ENCODE measurements around the gene FBXO24.
A peak's percentile ranks its signal among the peaks of the same experiment; 100 is the strongest.
"Not testable (repeated sequence)": the region's sequence is repeated elsewhere in the genome, so short reads cannot be mapped to it uniquely, and the experiment has no call there.

FBXO24 gene

GRCh38 chr7:100586266-100587025 lies at the start of gene FBXO24:
Gene FBXO24, plus strand, starts transcription at chr7:100586328. Its CDS starts 298 bp downstream, at chr7:100586626.
- DNase-seq (ENCODE audit: low read depth in 3 of 3) = peak; percentile 93 to 99 (median 98)

DNA sequence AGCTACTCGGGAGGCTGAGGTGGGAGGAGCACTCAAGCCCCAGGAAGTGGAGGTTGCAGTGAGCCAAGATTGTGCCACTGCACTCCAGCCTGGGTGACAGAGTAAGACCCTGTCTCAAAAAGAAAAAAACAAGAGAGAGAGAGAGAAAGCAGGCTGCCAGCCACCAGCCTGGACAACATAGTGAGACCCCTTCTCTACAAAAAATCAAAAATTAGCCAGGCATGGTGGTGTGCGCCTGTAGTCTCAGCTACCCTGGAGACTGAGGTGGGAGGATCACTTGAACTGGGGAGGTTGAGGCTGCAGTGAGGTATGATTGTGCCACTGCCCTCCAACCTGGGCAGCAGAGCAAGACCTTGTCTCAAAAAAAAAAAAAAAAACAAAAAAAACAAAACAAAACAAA lies 49.4 kb upstream of the FBXO24 start:
- not testable (repeated sequence) for DNase-seq (ENCODE audit: low read depth in 3 of 3)

GRCh38 chr7:100538348-100538653 lies 47.8 kb upstream of the FBXO24 start:
- no peak for DNase-seq (ENCODE audit: low read depth in 3 of 3)

GRCh38 chr7:100538654-100539435 lies 47.3 kb upstream of the FBXO24 start, which contains the start of gene AGFG2:
Gene AGFG2, plus strand, starts transcription at chr7:100539203. Its CDS starts 144 bp downstream, at chr7:100539347.
- DNase-seq (ENCODE audit: low read depth in 3 of 3) = peak; percentile 99 to 100 (median 100)

GRCh38 chr7:100539436-100540006 lies 46.6 kb upstream of the FBXO24 start:
- no peak for DNase-seq (ENCODE audit: low read depth in 3 of 3)

DNA sequence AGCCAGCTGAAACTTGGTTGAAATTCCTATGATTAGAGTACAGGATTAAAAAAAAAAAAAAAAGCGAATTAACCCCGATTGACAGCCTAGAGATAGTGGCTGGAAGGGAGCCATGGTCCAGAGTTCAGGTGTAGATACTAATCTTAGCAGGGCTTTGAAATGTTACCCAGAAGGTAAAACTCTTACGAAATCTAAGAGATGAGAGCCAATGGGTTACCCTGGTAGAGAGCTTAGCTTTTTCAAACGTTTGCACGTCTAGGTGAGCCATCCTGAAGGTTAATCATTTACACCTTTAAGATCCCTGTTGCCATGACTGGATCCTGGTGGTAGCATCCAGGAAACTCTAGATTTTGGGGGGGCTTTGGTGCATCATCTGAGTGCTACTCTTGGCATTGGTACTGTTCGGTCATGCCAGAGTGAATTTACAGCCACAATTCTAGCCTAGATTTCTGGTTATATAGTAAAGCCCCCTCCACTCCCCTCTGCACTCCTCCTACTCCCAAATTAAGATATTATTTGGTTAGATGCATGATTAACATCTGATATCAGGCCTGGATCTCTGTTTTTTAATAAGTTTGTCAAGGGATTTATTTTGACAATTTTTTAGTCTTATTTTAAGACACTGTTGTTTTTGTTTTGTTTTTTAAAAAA lies 45.9 kb upstream of the FBXO24 start:
- no peak for DNase-seq (ENCODE audit: low read depth in 3 of 3)

GRCh38 chr7:100541309-100541708 lies 44.8 kb upstream of the FBXO24 start:
- not testable (repeated sequence) for DNase-seq (ENCODE audit: low read depth in 3 of 3)

GRCh38 chr7:100543586-100543985 lies 42.5 kb upstream of the FBXO24 start:
- no peak for DNase-seq (ENCODE audit: low read depth in 3 of 3)

DNA sequence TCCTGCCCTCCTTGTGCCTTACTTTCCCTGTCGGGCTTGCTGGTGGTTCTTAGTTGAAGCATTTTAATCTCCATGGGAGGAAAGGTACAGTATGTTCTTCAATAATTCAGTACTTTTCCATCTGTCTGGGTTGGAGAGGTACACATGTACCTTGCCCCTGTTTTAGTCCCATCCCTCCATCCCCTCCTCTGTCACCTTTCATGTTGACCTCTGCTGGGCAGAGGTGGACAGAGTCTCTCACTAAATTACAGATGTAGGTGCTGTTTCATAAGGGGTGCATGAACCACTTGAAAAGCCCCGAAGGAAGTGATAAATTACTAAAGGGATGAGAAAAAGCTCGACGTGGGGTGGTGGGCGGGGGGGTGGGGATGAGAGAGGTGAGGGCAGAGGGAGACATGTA lies 41.7 kb upstream of the FBXO24 start:
- no peak for DNase-seq (ENCODE audit: low read depth in 3 of 3)

- no peak for DNase-seq (ENCODE audit: low read depth in 3 of 3)
Observed at GRCh38 chr7:100544967-100545359, 41.2 kb upstream of the FBXO24 start.

- DNase-seq (ENCODE audit: low read depth in 3 of 3) = peak in 1 of 3 experiments; percentile 33
Observed at GRCh38 chr7:100545360-100546128, 40.6 kb upstream of the FBXO24 start.

GRCh38 chr7:100546129-100546925 lies 39.8 kb upstream of the FBXO24 start:
- DNase-seq (ENCODE audit: low read depth in 3 of 3) = no peak

GRCh38 chr7:100546926-100547800 lies 39.0 kb upstream of the FBXO24 start:
- no peak for DNase-seq (ENCODE audit: low read depth in 3 of 3)

- DNase-seq (ENCODE audit: low read depth in 3 of 3) = no peak
Observed at GRCh38 chr7:100547872-100548271, 38.3 kb upstream of the FBXO24 start.

- not testable (repeated sequence) for DNase-seq (ENCODE audit: low read depth in 3 of 3)
Observed at GRCh38 chr7:100548446-100548845, 37.7 kb upstream of the FBXO24 start.

- no peak for DNase-seq (ENCODE audit: low read depth in 3 of 3)
Observed at GRCh38 chr7:100552532-100552931, 33.6 kb upstream of the FBXO24 start.

GRCh38 chr7:100553032-100553431 lies 33.1 kb upstream of the FBXO24 start:
- DNase-seq (ENCODE audit: low read depth in 3 of 3) = no peak

DNA sequence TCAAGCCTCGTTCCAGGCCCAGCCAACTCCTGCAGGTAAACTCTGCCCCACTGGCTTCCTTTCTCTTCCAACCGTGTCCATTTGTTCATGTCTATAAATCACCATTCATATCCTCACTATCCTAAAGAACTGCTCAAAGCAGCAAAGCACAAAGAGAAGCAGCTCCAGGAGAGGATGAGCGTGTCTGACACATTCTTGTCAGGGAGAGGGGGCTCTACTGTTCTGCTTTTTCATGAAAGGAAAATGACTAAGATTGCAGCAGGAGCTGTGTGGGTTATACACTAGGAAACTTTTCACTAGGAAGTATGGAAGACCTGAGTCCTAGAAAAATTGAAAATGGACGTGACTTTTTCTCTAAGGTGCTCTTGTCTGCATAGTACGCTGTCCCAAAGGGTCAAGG lies 30.4 kb upstream of the FBXO24 start:
- no peak for DNase-seq (ENCODE audit: low read depth in 3 of 3)

DNA sequence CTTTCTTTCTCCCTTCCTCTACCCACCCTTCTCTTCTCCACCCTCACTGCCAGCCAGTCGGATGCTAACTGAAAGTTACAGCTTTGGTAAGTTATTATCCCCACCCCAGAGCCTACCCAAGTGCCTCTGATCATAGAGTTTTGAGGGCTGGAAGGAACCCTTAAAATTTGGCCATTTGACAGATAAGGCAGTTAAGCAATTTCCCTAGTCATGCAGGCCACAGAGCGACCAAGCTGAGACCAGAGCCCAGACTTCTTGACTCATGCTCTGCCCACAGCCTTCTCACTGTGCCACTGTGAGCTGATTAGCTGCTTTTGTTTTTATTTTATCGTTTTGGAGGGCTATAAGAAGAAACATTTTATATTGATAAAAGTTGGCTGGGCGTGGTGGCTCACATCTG lies 29.6 kb upstream of the FBXO24 start:
- no peak for DNase-seq (ENCODE audit: low read depth in 3 of 3)

DNA sequence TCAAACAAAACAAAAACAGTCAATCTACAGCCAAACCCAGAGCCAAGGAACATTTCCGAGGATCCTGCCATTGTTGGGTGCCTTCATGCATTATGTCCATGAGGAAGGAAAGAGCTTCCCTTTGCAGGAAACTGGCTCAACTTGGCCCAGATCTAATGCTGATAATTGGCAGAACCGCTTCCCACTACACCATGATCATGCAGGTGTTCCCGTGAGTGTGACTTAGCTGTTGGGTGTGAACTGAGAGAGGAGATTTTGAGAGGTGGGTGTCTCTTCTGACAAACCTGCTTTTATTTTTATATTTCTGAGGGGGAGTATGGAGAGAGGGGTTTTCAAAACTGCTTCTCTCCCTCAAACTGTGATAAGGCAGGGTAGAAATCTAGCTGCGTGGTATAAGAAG lies 27.0 kb upstream of the FBXO24 start:
- no peak for DNase-seq (ENCODE audit: low read depth in 3 of 3)
